ENCODE results near the gene PPP2R5E. TPM values are rescaled to one million over a fixed set of nuclear protein-coding genes. Genes with fewer than 3 reads are reported as not detected.

The PPP2R5E gene
- total RNA-seq, 4 donors from 2014 or later = 22.9 to 24.7 (median 23.8) TPM

DNA sequence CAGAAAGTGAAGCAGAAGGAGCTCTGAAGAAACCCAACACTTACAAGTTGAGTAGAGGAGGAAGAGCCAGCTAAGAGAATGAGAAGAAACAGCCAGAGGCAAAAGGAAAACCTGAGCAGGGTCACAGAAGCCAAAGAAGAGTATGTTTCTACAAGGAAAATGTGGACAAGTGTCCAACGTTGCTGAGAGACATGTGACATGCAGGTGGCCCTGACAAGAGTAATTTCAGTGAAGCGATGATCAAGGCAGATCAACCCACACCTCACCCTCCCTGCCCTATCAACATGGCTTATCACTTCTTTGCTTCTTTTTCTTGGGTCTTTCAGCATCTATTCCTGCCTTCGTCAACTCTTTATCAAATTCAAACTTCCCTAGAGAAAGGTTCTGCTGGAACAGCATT is 68.3 kb downstream of the PPP2R5E start:
- TF ChIP-seq POLR2A (IDR thresholded peaks at IDR 0.05) = no peak
- TF ChIP-seq, protein P1, sequence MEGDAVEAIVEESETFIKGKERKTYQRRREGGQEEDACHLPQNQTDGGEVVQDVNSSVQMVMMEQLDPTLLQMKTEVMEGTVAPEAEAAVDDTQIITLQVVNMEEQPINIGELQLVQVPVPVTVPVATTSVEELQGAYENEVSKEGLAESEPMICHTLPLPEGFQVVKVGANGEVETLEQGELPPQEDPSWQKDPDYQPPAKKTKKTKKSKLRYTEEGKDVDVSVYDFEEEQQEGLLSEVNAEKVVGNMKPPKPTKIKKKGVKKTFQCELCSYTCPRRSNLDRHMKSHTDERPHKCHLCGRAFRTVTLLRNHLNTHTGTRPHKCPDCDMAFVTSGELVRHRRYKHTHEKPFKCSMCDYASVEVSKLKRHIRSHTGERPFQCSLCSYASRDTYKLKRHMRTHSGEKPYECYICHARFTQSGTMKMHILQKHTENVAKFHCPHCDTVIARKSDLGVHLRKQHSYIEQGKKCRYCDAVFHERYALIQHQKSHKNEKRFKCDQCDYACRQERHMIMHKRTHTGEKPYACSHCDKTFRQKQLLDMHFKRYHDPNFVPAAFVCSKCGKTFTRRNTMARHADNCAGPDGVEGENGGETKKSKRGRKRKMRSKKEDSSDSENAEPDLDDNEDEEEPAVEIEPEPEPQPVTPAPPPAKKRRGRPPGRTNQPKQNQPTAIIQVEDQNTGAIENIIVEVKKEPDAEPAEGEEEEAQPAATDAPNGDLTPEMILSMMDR (IDR thresholded peaks at IDR 0.05) = no peak
- TF ChIP-seq EP300 (IDR thresholded peaks at IDR 0.05) = no peak
- 85 to 92% methylated on average over 3 of the region's 3 CpGs for WGBS, 2 donors
- Histone ChIP-seq H3K4me3 (no peak overlapping the region), H3K36me3 (no peaks in the 10 kb centered on the region), H3K27me3 (no peaks in the 10 kb centered on the region), H3K27ac (no peak overlapping the region), H3K4me1 (peaks cover 0 to 66% (median 24%) of the 10 kb centered on the region in 4 donors), H3K9me3 (no peaks in the 10 kb centered on the region)
- no peak for DNase-seq (ENCODE audit: low spot score in 2 of 2)

DNA sequence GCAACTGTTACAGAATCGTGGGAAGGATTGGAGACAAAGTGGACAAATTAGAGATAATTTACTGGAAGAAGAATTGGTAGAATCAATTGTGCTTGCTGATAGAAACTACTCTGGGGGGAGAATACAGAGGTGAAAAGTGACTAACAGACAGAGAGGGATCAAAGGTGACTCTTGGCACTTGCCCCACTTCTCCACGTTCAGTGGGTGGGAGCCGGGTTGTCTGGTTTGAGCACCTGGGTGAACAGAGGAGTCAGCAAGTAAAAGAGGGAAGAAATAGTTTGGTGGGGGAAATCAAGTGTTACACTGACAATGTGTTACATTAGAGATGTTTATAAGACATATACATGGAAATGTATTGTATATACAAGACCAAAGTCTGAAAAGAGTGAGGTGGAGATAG is 69.1 kb downstream of the PPP2R5E start:
- no peak overlapping the region for H3K27ac ChIP-seq
- TF ChIP-seq EP300 (IDR thresholded peaks at IDR 0.05) (no peak), POLR2A (IDR thresholded peaks at IDR 0.05) (no peak)
- TF ChIP-seq, protein P1 (IDR thresholded peaks at IDR 0.05) = no peak
- H3K36me3 ChIP-seq = no peaks in the 10 kb centered on the region
- peaks cover 0 to 63% (median 24%) of the 10 kb centered on the region in 4 donors for H3K4me1 ChIP-seq
- no peak overlapping the region for H3K4me3 ChIP-seq
- H3K9me3 ChIP-seq = no peaks in the 10 kb centered on the region
- H3K27me3 ChIP-seq = no peaks in the 10 kb centered on the region
- DNase-seq (ENCODE audit: low spot score in 2 of 2) = no peak
- 81 to 85% methylated on average over 3 of the region's 3 CpGs for WGBS, 2 donors

DNA sequence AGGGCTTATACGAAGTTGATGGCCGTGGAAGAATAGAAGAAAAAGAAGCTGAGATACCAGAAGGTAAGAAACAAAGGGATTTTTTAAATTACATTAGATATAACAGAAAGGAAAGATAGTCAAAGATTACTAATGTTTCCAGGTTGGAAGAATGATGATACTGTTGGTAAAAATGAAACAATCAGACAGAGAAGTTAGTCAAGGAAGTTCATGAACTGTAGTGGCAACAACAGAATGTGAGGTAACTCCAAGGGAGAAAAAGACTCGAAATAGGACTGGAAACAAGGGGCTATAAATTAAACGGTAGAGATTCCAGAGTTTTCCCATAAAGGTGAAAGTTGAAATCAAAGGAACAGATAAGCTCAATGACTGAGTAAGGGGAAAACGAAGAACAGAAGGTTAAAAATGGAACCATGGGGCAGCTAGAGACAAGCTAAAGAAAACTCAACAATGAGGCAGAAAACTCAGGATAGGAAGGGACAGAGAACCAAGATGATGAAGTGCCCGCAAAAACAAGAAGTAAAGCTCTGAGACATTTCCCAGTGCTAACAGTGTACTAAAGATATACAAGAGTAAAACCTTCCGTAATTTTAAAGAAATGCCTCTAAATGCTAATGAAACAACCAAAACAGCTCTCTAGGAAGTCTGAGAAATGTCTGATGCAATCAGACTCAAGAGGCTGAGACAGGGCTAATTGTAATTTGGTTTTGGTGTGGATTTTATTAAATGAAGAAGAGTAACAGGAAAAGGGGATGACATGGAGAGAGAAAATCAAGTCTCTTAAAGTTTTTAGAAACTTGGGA is 70.0 kb downstream of the PPP2R5E start:
- Histone ChIP-seq H3K36me3 (no peaks in the 10 kb centered on the region), H3K9me3 (no peaks in the 10 kb centered on the region), H3K27me3 (no peaks in the 10 kb centered on the region), H3K4me3 (no peak overlapping the region), H3K4me1 (peaks cover 0 to 59% (median 24%) of the 10 kb centered on the region in 4 donors), H3K27ac (no peak overlapping the region)
- TF ChIP-seq EP300 (IDR thresholded peaks at IDR 0.05) (no peak), POLR2A (IDR thresholded peaks at IDR 0.05) (no peak)
- TF ChIP-seq, protein P1 (IDR thresholded peaks at IDR 0.05) = no peak
- no peak for DNase-seq (ENCODE audit: low spot score in 2 of 2)
- 63 to 71% methylated on average over 7 of the region's 7 CpGs for WGBS, 2 donors

DNA sequence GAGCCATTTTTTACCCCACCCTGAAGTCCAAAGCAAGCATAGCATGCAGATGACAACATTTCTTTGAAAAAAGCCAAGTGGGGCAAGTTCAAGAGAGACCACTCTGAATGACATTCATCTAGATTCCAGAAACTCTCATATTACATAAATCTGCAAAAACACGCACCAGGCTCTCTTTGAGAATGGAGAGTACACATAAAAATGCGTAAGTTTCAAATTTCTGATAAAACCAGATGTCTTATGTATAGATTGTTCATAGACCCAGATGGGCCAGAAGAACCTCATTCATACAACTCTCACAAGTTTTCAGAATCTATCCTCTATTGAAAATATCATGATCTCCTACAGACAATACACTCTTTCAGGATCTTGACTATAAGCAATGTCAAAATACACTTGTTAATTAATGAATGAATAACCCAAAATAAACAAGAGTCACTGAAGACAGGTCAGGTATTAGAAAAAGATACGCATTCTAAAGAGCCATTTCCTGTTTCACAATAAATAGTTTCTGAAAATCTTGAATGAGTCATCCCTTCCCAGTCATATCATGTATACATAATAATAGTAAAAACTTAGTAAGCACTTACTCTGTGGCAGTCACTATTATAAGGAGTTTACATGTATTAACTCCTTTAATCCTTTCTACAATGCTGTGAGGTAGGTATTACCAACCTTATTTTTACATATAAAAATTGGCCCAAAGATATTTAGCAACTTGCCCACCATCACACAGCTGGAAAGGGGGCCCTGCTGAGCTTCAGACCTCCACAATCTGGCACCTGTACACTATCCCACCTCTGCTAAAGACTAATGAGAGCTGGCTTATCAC is 72.0 kb downstream of the PPP2R5E start:
- Histone ChIP-seq H3K9me3 (no peaks in the 10 kb centered on the region), H3K27ac (no peak overlapping the region), H3K27me3 (no peaks in the 10 kb centered on the region), H3K36me3 (no peaks in the 10 kb centered on the region), H3K4me3 (no peak overlapping the region), H3K4me1 (peaks cover 0 to 52% (median 17%) of the 10 kb centered on the region in 4 donors)
- no peak for DNase-seq (ENCODE audit: low spot score in 2 of 2)
- no peak for TF ChIP-seq EP300 (IDR thresholded peaks at IDR 0.05)
- TF ChIP-seq, protein P1 (IDR thresholded peaks at IDR 0.05) = no peak
- no peak for TF ChIP-seq POLR2A (IDR thresholded peaks at IDR 0.05)
- 40 to 43% methylated on average over 3 of the region's 3 CpGs for WGBS, 2 donors

DNA sequence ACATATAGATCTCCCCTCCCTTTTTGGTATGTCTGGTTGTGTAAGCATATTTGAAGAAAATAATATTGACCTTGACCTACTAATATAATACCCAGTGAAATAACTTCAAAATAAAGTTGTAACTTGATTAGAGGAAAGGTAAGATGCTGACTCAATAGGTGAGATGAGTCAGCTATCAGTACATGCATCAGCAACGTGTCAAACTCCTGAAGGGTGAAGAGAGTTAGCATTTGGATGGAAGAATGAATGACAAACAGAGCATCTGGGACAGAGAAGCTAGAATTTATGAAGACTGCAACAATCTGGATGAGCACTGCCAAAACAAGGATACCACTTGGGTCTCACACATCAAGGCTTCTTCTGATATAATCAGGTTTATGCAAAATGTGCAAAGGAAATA is 74.9 kb downstream of the PPP2R5E start:
- no peak for DNase-seq (ENCODE audit: low spot score in 2 of 2)

More for the DNA sequence above, 74.9 kb downstream of the PPP2R5E start:
- peaks cover 0 to 49% (median 14%) of the 10 kb centered on the region in 4 donors for H3K4me1 ChIP-seq
- H3K36me3 ChIP-seq = no peaks in the 10 kb centered on the region
- no peak overlapping the region for H3K27ac ChIP-seq
- TF ChIP-seq, protein P1 (IDR thresholded peaks at IDR 0.05) = no peak
- no peak for TF ChIP-seq EP300 (IDR thresholded peaks at IDR 0.05)
- no peak for TF ChIP-seq POLR2A (IDR thresholded peaks at IDR 0.05)
- H3K9me3 ChIP-seq = no peaks in the 10 kb centered on the region
- H3K27me3 ChIP-seq = no peaks in the 10 kb centered on the region
- WGBS, 2 donors = 70 to 76% methylated on average over 1 of the region's 1 CpG
- H3K4me3 ChIP-seq = no peak overlapping the region
